GM19455 (cell line): Measurements from ENCODE around the gene HMG20A.
"Not testable (repeated sequence)": the region's sequence is repeated elsewhere in the genome, so short reads cannot be mapped to it uniquely, and the experiment has no call there.

Source experiments
- ATAC-seq: cut with Tn5 transposase; IDR thresholded peaks from one replicate; pipeline ENCODE4 v1.9.1; 2021; ENCODE audit not compliant: unreplicated experiment

Gene HMG20A

DNA sequence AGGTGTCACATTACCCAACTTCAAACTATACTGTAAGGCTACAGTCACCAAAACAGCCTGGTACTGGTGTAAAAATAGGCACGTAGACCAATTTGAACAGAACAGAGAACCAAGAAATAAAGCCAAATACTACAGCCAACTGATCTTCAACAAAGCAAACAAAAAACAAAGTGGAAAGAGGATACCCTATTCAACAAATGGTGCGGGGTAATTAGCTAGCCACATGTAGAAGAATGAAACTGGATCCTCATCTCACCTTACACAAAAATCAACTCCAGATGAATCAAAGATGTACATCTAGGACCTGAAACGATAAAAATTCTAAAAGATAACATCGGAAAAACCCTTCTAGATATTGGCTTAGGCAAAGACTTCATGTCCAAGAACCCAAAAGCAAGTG lies 13.8 kb upstream of the HMG20A start:
- no peak for ATAC-seq

DNA sequence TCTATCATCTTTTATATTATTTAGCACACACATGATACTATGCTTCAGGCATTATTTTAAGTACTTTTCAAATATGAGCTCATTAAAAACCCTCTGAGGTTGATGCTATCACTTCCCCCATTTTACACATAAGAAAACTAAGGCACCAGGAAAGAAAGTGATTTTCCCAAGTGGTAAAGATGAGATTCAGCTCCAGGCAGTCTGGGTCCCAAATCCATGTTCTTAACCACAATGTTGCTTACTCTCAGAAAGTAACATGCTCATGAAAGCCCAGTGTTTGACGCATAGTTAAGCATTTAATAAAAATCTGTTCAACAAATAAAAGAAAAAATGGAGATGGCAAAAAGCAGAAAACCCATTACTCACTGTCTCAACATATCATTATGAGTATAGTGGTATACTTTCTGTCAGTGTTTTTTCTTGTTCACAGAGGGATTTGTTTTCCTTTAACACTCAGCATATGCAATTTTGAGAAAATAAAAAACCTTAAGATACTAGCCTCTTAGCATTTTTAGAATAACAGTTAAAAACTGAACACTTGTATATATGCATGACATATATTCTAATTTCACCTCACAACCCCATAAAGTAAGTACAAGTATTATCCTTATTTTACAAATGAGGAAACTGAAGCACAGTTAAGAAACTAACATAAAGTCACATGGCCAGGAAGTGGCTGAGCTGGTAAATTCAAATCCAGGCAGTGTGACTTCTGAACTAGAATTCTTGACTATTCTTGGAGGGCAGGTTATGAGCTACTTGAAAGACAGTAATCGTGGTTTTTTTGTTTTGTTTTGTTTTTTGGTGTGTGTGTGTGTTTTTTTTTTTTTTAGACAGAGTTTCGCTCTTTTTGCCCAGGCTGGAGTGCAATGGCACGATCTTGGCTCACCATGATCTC lies 11.2 kb upstream of the HMG20A start:
- no peak for ATAC-seq

DNA sequence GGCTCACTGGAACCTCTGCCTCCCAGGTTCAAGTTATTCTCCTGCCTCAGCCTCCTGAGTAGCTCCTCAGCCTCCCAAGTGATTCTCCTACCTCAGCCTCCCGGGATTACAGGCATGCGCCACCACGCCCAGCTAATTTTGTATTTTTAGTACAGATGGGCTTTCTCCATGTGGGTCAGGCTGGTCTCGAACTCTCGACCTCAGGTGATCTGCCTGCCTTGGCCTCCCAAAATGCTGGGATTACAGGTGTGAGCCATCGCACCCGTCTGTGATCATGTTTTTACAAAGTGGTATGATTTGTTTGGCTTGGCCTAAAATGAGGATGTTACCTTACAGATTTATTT lies 10.6 kb upstream of the HMG20A start:
- not testable (repeated sequence) for ATAC-seq

DNA sequence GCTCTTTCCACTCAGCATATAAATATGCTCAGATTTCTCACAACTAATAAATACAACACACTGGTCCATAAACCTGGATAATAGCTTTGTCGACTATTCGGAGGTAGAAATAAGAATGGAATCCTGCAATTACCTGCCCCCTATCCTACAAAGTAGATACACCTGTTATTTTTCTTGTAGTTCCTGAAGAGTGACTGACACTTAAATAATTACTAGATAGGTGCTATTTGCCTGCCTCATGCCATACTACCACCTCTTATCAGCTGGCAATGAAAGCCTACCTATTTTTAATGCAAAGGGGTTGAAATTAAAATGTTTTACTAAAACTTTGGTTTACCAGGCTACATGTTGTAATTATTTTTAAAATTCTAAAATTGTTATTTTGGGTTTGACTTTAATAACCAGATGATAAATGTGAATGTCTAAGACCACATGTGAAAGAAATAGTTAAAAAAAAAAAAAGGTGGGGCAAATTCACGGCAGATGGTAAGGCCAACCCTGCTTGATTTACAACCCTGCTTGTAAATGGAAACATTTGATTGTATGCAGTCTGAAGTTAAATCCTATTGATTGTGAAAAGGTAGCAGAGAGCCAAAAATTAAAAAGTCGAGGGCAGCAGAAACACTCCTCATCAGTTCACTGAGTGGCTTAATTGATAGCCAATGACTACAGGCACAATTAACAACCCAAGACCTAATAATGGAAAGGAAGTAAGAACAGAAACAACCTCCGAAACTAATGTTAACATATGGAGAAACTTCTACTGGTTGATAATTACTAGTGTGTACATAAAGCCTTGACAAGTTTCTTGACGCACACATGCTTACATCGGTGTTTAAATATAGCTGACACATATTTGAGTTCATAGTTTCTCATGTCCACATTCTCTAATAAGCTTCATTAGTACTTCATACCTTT lies 9.7 kb upstream of the HMG20A start:
- ATAC-seq = no peak

DNA sequence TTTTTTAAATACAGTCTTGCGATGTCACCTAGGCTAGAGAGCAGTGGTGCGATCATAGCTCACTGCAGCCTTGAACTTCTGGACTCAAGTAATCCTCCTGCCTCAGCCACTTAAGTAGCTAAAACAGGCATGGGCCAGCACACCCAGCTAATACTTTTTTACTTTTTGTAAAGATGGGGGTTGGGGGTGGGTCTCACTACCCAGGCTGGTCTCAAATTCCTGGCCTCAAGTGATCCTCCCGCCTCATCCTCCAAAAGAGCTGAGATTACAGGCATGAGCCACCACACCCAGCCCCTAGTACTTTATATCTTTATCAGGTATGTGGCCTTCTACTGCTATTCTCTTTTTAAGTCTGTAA lies 9.1 kb upstream of the HMG20A start:
- ATAC-seq = no peak

DNA sequence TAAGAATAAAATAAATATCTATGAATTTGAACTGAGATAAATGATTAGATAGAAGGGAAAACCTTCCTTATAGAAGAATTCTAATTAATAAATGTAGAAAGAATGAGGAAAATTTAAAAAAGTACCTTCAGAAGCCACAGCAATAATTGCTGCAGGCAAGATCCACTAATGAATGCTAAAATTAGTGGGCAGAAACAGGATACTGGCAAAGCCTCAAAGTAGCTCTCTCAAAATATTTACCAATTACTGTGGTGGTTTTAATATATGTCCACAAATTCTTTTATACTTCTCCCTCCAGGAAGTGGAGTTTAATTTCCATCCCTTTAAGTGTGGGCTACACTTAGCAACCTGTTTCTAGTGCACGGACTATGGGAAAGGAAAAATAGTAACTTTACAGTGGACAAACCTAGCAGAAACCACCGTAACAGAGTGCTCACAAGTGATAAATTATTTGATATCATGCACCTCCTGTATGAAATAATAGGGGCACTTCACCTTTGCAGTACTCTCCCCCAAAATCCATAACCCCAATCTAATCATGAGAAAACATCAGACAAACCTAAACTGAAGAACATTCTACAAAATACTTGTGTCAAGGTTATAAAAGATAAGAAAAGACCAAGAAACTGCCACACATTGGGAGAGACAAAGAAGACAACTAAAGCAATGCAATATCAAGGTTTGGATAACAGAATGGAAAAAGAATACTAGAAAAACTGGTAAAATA lies 7.6 kb upstream of the HMG20A start:
- ATAC-seq = no peak

DNA sequence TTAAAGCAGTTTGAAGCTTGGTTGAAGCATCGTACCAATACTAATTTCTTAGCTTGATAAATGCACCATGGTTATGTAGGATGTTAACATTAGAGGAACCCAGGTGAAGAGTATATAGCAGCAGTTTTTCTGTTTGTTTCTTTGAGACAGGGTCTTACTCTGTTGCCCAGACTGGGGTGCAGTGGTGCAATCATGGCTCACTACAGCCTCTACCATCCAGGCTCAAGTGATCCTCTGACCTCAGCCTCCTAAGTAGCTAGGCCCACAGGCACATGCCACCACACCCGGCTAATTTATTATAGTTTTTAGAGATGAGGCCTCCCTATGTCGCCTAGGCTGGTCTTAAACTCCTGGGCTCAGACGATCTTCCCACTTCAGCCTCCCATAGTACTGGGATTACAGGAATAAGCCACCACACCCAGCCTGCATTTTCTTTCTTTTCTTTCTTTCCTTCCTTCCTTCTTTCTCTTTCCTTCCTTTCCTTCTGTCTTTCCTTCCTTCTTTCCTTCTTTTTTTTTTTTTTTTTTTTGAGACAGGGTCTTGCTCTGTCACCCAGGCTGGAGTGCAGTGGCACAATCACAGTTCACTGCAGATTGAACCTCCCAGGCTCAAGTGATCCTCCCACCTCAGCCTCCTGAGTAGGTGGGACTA lies 6.9 kb upstream of the HMG20A start:
- no peak for ATAC-seq

DNA sequence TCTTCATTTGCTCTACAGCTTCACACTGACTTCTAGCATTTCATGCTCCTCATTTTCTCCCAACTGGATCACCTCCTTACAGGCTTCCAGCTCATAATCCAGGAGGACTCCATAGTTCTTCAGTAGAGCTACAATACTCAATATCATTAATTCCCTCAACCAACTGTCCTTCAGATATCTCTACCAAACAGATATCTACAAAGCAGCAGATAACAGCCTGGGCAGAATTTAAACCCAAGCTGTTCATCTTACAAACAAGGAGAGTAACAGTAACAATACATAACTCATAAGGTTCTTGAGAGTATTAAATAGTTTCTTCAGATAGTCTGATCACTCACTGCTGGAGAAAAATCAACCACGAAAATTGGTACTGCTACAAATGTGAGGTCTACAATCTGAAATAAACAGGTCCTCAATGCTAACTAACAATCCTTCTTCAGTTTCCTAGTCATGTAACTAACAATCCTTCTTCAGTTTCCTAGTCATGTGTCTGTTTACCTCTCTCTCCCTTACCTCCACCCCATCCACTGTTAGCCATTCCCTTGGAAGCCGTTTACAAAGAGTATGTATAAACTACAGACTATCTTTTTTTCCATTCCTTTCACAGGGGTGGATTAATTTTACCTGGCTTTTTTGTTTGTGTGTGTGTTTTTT lies 5.8 kb upstream of the HMG20A start:
- ATAC-seq = no peak

DNA sequence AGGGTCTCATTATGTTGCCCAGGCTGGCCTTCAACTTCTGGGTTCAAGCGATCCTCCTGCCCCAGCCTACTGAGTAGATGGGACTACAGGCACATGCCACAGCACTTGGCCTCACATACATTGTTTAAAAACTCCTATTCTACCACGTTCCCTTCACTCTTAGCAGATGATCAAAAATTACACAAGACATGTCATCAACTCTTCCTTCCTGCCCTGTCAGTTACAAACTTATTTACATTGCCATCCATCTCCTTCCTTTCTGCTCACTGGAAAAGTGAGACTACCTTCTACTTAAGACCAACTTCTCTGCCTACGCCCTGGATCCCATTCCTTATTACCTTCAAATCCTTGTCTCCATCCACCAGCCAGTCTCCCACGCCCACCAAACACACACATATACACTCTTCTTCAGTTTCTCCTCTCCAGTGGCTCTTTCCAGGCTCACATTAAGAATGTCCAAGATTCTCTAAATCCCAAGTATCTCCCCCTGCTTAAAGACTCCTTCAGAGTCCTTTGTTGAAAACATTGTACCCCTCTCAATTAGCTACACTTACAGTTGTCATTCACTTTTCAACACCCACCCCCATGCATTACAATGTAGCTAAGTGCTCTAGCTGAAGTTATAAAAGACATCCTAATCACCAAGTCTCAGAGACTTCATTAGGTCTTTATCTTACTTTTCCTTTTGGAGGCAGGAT lies 5.1 kb upstream of the HMG20A start:
- ATAC-seq = no peak

DNA sequence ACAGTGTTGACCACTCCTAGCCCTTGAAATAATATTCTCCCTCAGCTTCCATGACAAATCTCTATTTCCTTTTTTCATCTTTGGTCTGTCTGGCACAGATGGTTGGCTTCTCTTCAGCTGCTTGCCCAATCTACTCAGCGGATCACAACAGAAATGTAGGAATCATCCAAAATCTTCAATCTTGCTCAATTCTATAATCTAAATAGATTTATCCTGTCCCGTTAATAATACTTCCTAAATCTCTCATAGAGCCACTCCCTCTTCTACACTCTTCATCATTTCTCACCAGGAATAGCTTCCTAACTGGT lies 4.6 kb upstream of the HMG20A start:
- ATAC-seq = no peak

DNA sequence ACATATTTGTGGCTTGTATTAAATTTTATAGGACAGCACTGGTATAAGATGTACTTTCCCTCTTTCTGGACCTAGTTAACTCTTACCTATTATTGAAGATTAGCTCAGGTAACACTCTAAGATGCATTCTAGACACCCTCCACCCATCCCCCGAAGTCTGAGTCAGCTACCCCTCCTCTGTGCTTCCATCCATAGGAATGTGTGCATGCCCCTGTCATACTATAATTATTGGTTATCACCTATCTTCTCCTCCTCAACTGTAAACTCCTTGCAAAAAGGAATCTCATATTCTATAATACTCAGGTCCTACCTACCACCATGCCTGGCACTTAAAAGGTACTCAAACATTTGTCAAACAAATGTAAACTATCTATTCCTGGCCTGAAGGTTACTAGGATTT lies 3.7 kb upstream of the HMG20A start:
- no peak for ATAC-seq

DNA sequence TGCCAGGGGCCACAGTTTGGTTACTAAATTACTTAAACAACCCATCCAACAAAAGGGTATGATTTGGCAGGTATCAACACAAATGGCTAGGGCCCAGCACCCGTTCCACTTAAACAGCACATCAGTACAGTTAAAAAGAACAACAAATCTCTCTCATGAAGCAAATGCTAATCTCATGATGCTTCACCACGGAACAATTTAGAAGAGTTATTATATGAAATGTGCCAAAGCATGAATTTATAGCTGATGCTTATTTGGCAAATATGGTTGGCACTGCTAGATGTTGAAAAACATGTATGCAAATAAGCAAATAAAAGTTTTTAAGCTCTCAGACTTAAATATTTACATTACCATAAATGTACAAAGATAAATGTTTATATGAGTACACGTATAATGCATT lies 3.1 kb upstream of the HMG20A start:
- no peak for ATAC-seq

DNA sequence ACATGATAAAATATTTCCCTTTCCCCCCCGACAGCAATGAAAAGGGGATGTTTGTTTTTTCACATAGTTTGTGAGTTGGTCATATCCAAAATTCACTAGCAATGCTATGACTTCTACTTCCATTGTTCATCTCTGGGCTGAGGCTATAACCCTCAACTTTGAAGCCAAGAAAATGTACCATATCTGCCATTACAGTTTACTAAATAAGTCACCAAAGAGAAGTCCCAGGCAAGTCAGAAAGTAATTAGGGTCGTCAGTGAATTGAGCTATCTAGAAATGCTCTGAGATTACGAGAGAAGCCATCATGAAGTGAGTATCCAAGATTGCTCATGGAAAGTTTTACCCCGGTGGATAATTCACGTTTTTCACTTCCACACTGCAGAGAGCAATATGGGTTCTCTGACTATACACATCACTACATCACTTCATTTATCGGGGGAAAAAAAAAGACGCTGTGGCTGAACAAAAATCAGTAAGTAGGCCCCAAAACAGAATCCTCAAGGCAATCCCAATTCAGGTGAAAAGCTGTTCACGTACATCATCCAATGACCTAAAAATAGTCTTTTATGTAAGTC lies 2.2 kb upstream of the HMG20A start:
- no peak for ATAC-seq

DNA sequence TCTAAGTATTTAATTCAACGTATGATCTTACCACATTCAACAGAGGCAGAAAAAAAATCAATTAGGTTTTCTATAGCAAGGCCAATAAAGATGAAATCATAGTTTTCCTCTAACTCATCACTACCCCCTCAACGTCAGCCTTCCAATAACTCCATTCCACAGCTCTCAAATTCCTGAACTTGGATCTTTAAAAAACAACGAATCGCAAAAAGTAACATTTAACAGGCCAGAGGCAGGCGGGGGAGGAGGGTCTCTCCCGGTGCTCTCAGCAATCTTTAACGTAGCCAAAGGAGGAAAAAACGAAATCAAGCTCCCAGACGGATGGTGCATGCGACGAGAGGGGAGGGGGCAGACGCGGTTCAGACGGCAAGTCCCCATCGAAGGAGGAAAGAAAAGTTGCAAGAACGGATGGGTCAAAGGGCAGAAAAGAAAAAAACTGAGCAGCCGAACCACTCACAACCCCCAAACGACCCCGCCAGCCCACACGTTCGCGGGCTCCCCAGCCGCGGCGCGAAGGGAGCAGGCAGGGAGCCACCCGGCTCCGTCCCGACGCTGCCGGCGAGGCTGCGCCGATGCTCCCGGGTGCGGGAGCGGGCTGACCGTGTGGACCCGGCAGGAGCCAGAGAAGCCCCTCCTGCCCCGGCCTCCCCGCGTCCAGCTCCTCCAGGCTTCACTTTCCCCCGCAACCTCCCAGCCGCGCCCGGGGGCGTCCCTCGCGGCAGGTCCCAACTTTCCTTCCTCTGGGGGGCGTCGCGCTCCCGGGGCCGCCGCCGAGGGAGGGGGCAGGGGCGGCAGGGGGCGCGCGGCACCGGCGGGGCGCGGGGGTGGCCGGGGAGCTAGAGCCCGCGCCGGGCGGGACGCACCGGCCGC lies 1.5 kb upstream of the HMG20A start:
- peak; percentile 21 for ATAC-seq

DNA sequence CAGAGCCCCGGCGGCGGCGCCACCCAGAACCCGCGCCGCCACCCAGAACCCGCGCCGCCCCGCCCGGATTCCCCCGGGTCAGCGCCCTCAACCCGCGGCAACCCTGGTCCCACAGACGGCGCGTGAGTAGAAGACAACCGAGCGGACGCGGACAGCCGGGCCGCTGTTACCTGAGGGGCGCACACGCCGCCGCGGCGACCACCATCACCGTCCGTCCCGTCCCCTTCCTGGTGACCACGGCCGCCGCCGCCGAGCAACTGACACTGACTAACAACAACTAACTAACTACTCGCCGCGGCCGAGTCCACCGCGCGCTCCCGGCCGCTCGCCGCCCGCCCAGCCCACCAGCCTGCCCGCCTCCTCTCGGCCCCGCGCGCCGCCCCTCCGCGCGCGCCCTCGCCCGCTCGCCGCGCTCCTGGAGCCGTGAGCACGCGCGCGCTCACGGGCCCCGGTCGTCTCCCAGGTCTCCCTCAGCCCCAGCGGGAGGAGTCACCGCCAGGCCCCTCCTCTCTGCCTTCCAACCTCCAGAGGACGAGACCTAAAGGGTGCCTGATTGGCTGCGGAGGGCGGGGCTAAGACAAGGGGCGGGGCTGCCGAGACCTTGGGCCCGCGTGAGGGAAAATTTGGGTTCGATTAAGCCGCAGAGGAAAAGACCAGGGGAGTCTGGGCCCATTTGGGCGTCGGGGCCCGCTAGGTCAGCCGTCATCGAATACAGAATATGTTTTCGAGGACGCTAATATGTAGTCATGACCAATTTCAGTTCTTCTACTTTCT lies 665 bp upstream of the HMG20A start, which contains the start of gene PEAK1:
Gene PEAK1, minus strand, starts transcription at position 269 of the 774 bp plus-strand sequence. CDS start 238,178 bp downstream, outside the sequence.
- peak; percentile 91 for ATAC-seq

DNA sequence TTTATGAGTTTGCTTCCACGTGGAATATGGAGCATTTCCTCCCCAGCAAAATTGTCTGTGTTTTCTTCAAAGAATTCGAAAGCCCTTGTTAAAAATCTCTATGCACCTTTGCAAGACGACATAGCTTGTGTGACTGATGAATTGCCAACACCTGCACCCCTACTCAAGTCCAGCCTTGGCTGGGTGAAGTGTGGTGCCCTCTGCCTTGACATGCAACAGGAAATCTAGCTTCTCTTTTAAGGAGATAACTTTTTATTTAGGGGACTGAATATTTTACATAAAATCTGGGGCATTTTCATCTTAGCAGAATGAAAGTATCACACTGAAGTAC lies 647 bp downstream of the HMG20A start:
- ATAC-seq = no peak

DNA sequence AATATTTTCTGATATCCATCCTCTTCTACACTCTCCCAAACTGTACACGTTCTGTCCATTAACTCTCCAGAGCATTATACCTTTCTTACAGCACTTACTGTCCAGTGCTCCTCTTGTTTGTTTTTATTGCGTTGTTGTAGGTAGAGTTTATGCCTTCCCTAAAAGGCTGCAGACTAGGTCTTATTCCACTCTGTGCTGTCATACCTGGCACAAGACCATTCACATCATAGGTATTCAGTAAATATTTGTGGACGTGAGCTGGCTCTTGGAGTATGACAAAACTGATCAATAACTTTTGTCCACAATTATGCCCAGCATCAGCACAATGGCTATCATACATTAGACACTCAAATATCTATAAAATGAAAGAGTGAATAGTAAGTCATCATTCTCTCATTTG lies 4.4 kb downstream of the HMG20A start:
- no peak for ATAC-seq

DNA sequence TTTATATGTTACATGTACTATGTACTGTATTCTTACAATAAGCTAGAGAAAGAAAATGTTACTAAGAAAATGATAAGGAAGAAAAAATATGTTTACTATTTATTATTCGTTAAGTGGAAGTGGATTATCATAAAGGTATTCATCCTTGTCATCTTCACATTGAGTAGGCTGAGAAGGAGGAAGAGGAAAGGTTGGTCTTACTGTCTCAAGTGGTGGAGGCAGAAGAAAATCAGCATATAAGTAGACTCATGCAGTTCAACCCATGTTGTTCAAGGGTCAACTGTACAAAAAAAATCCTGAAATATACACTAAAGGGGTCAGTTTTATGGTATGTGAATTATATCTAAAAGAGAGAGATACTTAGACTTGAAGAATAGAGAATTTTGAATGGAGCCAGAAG lies 5.7 kb downstream of the HMG20A start:
- ATAC-seq = no peak
